Neural cell (in vitro differentiated cells): ENCODE measurements around the gene GZF1. TPM values are rescaled to one million over a fixed set of nuclear protein-coding genes. Genes with fewer than 3 reads are reported as not detected.

Experiments
- H2AFZ ChIP-seq: fragments of 200-600, 300-800 bp; sonication (generic), shearing (Covaris generic); 2 replicates; pipeline ENCODE4 v1.6.0; 2014; ENCODE audit warnings: low read depth, mild to moderate bottlenecking, antibody characterized with exemption, low read length, moderate library complexity
- H3F3A ChIP-seq: fragments of 200-600 bp; shearing (Covaris generic); 2 replicates; pipeline ENCODE4 v1.6.1; 2016; ENCODE audit warnings: mild to moderate bottlenecking, moderate library complexity, mixed read lengths, antibody characterized with exemption, low read length; ENCODE audit not compliant: insufficient read depth, poor library complexity, severe bottlenecking
- H3K27ac ChIP-seq: fragments of 200-600, 300-800 bp; sonication (generic), shearing (Covaris generic); 2 replicates; pipeline ENCODE4 v1.5.1; 2014; ENCODE audit warnings: mild to moderate bottlenecking, low read length, moderate library complexity
- H3K27me3 ChIP-seq: fragments of 300-800, 200-600 bp; sonication (generic), shearing (Covaris generic); 2 replicates; pipeline ENCODE4 v1.6.0; 2014; ENCODE audit warnings: mild to moderate bottlenecking, low read depth, low read length, moderate library complexity; ENCODE audit not compliant: insufficient read depth
- H3K36me3 ChIP-seq: fragments of 300-800, 200-600 bp; sonication (generic), shearing (Covaris generic); 2 replicates; pipeline ENCODE4 v1.5.1; 2014; ENCODE audit warnings: mild to moderate bottlenecking, antibody characterized with exemption, low read length, moderate library complexity; ENCODE audit not compliant: insufficient read depth
- H3K4me2 ChIP-seq: fragments of 300-800, 200-600 bp; sonication (generic), shearing (Covaris generic); 2 replicates; pipeline ENCODE4 v1.6.0; 2014; ENCODE audit warnings: mild to moderate bottlenecking, low read length
- H3K4me3 ChIP-seq: fragments of 300-800, 200-600 bp; sonication (generic), shearing (Covaris generic); 2 replicates; pipeline ENCODE4 v1.5.1; 2014; ENCODE audit warnings: mild to moderate bottlenecking, low read length, moderate library complexity
- H3K79me2 ChIP-seq: fragments of 200-600 bp; shearing (Covaris generic); replicated peaks from 2 replicates; pipeline ENCODE4 v1.6.0; 2014; ENCODE audit warnings: mild to moderate bottlenecking, low read length, moderate library complexity; ENCODE audit not compliant: insufficient read depth
- H3K9ac ChIP-seq: fragments of 300-800, 200-600 bp; sonication (generic), shearing (Covaris generic); 2 replicates; pipeline ENCODE4 v1.6.1; 2016; ENCODE audit warnings: mild to moderate bottlenecking, low read length, mixed read lengths
- H3K9me2 ChIP-seq: fragments of 200-600 bp; shearing (Covaris generic); 2 replicates; pipeline ENCODE4 v1.6.1; 2016; ENCODE audit warnings: mild to moderate bottlenecking, low read length, mixed read lengths; ENCODE audit not compliant: insufficient read depth
- H3K9me3 ChIP-seq: fragments of 200-600, 300-800 bp; sonication (generic), shearing (Covaris generic); 2 replicates; pipeline ENCODE4 v1.6.1; 2016; ENCODE audit warnings: mild to moderate bottlenecking, mixed run types, low read length, moderate library complexity, mixed read lengths
- H4K20me1 ChIP-seq: fragments of 200-600 bp; shearing (Covaris generic); 2 replicates; pipeline ENCODE4 v1.6.1; 2016; ENCODE audit warnings: mild to moderate bottlenecking, mixed run types; ENCODE audit not compliant: insufficient read depth
- CTCF ChIP-seq: fragments of 450-650 bp; IDR thresholded peaks from 2 replicates; pipeline ENCODE4 v1.5.1; 2014; ENCODE audit warnings: antibody characterized with exemption, mild to moderate bottlenecking, moderate library complexity; ENCODE audit not compliant: poor library complexity, severe bottlenecking
- EP300 ChIP-seq: fragments of 450-650 bp; conservative IDR thresholded peaks from 2 replicates; pipeline ENCODE4 v1.6.1; 2014; ENCODE audit warnings: antibody characterized with exemption, mild to moderate bottlenecking, moderate library complexity; ENCODE audit not compliant: poor library complexity, severe bottlenecking
- EZH2 ChIP-seq: fragments of 200-600, 300-800 bp; shearing (Covaris generic), sonication (generic); IDR thresholded peaks from 2 replicates; pipeline ENCODE4 v1.6.1; 2014; ENCODE audit warnings: antibody characterized with exemption, low read length, borderline replicate concordance, mild to moderate bottlenecking; ENCODE audit not compliant: insufficient read depth, poor library complexity, severe bottlenecking
- MXI1 ChIP-seq: fragments of 450-650 bp; conservative IDR thresholded peaks from 2 replicates; pipeline ENCODE4 v1.6.1; 2014; ENCODE audit warnings: antibody characterized with exemption, mild to moderate bottlenecking; ENCODE audit not compliant: poor library complexity, severe bottlenecking
- POLR2AphosphoS5 ChIP-seq: IDR thresholded peaks from 2 replicates; pipeline ENCODE4 v1.6.1; 2012
- RAD21 ChIP-seq: fragments of 450-650 bp; conservative IDR thresholded peaks from 2 replicates; pipeline ENCODE4 v1.6.1; 2014; ENCODE audit warnings: antibody characterized with exemption, mild to moderate bottlenecking, moderate library complexity
- SMC3 ChIP-seq: fragments of 450-650 bp; conservative IDR thresholded peaks from 2 replicates; pipeline ENCODE4 v1.6.1; 2014; ENCODE audit warnings: antibody characterized with exemption, mild to moderate bottlenecking, moderate library complexity; ENCODE audit not compliant: poor library complexity
- TAF1 ChIP-seq: IDR thresholded peaks from 2 replicates; pipeline ENCODE4 v1.6.1; 2012; ENCODE audit warnings: low read depth
- polyA plus RNA-seq: library from polyadenylated mRNA; depleted of rRNA; stranded (reverse); fragments of >200 nt; gene quantifications from 2 replicates; pipeline ENCODE4 v1.2.3, GENCODE V29; 2014
- TF ChIP-seq, protein P1 (sequence below): IDR thresholded peaks from 2 replicates; pipeline ENCODE4 v1.6.1; 2012; ENCODE audit warnings: borderline replicate concordance

GZF1 gene
- polyA plus RNA-seq, 1 donor from 2014 or later, result 13.8 TPM

DNA sequence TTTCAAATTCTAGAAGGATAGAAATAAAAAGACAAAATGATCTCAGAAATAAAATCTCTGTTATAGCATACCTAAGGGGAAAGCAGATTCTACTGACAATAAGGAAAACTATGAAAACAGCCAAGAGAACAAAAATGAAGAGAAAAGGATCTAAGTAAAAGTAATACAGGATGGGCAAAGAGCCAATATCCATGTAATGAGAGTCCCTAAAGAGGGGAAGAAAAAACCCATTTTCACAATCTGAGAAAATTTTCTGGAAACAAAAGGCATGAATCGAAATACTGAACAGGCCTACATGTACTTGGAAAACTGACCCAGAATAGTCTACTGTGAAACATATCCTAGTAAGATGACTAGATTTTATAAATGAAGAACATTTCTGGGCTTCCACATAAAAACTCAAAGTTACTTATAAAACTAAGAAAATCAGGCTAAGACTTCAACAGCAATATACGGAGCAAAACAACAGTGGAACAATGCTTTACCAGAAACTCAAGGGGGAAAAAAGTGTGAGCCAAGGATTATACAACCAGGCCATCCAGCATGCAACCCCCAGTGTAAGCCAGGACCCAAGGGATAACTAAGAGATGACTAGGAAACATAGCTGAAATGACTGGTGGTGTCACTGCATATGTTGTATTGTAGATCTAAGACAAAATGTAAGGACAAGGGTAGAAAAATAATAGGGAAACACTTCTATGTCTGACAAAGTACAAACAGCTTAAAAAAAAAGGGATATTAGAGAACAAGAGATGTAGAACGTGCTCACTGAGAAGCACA lies 49.1 kb downstream of the GZF1 start:
- Histone ChIP-seq H3K9ac (no peak overlapping the region), H3K36me3 (no peaks in the 10 kb centered on the region), H3K27ac (no peak overlapping the region), H4K20me1 (no peaks in the 10 kb centered on the region), H3K27me3 (no peaks in the 10 kb centered on the region), H3K79me2 (peaks cover 39% of the 10 kb centered on the region), H3K4me2 (no peak overlapping the region), H3K4me3 (no peak overlapping the region), H2AFZ (no peak overlapping the region), H3F3A (no peaks in the 10 kb centered on the region), H3K9me2 (no peaks in the 10 kb centered on the region), H3K9me3 (no peaks in the 10 kb centered on the region)
- TF ChIP-seq POLR2AphosphoS5, result no peak
- TF ChIP-seq TAF1, result no peak
- no peak for TF ChIP-seq SMC3
- TF ChIP-seq, protein P1, sequence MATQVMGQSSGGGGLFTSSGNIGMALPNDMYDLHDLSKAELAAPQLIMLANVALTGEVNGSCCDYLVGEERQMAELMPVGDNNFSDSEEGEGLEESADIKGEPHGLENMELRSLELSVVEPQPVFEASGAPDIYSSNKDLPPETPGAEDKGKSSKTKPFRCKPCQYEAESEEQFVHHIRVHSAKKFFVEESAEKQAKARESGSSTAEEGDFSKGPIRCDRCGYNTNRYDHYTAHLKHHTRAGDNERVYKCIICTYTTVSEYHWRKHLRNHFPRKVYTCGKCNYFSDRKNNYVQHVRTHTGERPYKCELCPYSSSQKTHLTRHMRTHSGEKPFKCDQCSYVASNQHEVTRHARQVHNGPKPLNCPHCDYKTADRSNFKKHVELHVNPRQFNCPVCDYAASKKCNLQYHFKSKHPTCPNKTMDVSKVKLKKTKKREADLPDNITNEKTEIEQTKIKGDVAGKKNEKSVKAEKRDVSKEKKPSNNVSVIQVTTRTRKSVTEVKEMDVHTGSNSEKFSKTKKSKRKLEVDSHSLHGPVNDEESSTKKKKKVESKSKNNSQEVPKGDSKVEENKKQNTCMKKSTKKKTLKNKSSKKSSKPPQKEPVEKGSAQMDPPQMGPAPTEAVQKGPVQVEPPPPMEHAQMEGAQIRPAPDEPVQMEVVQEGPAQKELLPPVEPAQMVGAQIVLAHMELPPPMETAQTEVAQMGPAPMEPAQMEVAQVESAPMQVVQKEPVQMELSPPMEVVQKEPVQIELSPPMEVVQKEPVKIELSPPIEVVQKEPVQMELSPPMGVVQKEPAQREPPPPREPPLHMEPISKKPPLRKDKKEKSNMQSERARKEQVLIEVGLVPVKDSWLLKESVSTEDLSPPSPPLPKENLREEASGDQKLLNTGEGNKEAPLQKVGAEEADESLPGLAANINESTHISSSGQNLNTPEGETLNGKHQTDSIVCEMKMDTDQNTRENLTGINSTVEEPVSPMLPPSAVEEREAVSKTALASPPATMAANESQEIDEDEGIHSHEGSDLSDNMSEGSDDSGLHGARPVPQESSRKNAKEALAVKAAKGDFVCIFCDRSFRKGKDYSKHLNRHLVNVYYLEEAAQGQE, result no peak
- TF ChIP-seq CTCF, result no peak
- no peak for TF ChIP-seq EP300
- TF ChIP-seq MXI1, result no peak
- no peak for TF ChIP-seq RAD21
- no peak for TF ChIP-seq EZH2

DNA sequence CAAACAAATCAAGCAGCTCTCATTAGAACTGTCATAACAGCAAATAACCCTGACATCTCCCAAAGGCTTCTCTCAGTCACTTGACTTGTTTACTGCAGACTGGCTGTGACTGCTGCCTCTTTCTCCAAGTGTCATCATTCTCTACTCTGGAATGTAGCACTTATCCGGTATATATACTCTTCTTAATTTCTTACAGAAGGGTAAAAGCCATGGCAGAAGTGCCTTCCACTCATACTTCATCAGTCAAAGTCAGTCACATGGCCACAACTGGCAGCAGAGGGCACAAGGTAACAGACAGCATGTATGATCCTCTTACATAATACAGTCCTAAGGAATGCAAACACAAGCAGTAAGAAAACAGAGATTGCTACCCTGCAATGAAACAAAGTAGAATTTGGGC lies 50.0 kb downstream of the GZF1 start:
- TF ChIP-seq CTCF, result no peak
- TF ChIP-seq MXI1, result no peak
- TF ChIP-seq EP300, result no peak
- TF ChIP-seq RAD21, result no peak
- no peak for TF ChIP-seq SMC3
- TF ChIP-seq TAF1, result no peak
- no peak for TF ChIP-seq POLR2AphosphoS5
- TF ChIP-seq, protein P1, result no peak
- no peak for TF ChIP-seq EZH2
- H4K20me1 ChIP-seq, result no peaks in the 10 kb centered on the region
- H3K4me3 ChIP-seq, result no peak overlapping the region
- no peaks in the 10 kb centered on the region for H3K36me3 ChIP-seq
- no peak overlapping the region for H2AFZ ChIP-seq
- H3K79me2 ChIP-seq, result peaks cover 36% of the 10 kb centered on the region
- no peak overlapping the region for H3K27ac ChIP-seq
- no peak overlapping the region for H3K9ac ChIP-seq
- H3K9me3 ChIP-seq, result no peaks in the 10 kb centered on the region
- no peaks in the 10 kb centered on the region for H3F3A ChIP-seq
- no peak overlapping the region for H3K4me2 ChIP-seq
- no peaks in the 10 kb centered on the region for H3K27me3 ChIP-seq
- no peaks in the 10 kb centered on the region for H3K9me2 ChIP-seq
